GM23338 (cell line): ENCODE data around the gene MYO1A.

Source experiments
- EZH2 ChIP-seq: fragments of 200-600 bp; sonication (generic); IDR thresholded peaks from one replicate; pipeline ENCODE4 v1.8.0; 2017; ENCODE audit warnings: antibody characterized with exemption, mild to moderate bottlenecking, low read depth; ENCODE audit not compliant: unreplicated experiment
- STAT1 ChIP-seq: IDR thresholded peaks from one replicate; pipeline ENCODE4 v1.6.1; 2016; ENCODE audit warnings: antibody characterized with exemption; ENCODE audit not compliant: unreplicated experiment
- TF ChIP-seq, protein P1 (sequence below), 2 experiments: fragments of 200-600 bp in 1 of 2; sonication (generic) in 1 of 2; conservative IDR thresholded peaks; 2 replicates each; pipeline versions ENCODE4 v1.5.1 to v1.6.1; 2016 to 2017; ENCODE audit warnings: antibody characterized with exemption in 2 of 2, low read depth in 2 of 2, mild to moderate bottlenecking in 2 of 2, moderate library complexity in 1 of 2
- TF ChIP-seq, protein P2 (sequence below): IDR thresholded peaks from one replicate; pipeline ENCODE4 v1.6.1; 2018; ENCODE audit warnings: antibody characterized with exemption; ENCODE audit not compliant: unreplicated experiment

DNA sequence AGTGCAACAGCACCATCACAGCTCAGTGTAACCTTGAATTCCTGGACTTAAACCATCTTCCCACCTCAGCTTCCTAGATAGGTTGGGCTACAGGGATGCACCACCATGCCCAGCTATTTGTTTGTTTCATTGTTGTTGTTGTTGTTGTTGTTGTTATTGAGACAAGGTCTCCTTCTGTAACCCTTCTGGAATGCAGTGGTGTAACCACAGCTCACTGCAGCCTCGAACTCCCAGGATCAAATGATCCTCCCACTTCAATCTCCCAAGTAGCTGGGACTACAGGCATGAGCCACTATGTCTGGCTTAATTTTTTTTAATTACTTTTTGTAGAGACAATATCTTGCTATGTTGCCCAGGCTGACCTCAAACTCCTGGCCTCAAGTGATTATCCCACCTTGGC, 29.9 kb upstream of the MYO1A start:
- TF ChIP-seq, protein P1, sequence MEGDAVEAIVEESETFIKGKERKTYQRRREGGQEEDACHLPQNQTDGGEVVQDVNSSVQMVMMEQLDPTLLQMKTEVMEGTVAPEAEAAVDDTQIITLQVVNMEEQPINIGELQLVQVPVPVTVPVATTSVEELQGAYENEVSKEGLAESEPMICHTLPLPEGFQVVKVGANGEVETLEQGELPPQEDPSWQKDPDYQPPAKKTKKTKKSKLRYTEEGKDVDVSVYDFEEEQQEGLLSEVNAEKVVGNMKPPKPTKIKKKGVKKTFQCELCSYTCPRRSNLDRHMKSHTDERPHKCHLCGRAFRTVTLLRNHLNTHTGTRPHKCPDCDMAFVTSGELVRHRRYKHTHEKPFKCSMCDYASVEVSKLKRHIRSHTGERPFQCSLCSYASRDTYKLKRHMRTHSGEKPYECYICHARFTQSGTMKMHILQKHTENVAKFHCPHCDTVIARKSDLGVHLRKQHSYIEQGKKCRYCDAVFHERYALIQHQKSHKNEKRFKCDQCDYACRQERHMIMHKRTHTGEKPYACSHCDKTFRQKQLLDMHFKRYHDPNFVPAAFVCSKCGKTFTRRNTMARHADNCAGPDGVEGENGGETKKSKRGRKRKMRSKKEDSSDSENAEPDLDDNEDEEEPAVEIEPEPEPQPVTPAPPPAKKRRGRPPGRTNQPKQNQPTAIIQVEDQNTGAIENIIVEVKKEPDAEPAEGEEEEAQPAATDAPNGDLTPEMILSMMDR (conservative IDR thresholded peaks at IDR 0.05; ENCODE audit: low read depth in 2 of 2) = no peak
- no peak for TF ChIP-seq EZH2
- TF ChIP-seq, protein P2, sequence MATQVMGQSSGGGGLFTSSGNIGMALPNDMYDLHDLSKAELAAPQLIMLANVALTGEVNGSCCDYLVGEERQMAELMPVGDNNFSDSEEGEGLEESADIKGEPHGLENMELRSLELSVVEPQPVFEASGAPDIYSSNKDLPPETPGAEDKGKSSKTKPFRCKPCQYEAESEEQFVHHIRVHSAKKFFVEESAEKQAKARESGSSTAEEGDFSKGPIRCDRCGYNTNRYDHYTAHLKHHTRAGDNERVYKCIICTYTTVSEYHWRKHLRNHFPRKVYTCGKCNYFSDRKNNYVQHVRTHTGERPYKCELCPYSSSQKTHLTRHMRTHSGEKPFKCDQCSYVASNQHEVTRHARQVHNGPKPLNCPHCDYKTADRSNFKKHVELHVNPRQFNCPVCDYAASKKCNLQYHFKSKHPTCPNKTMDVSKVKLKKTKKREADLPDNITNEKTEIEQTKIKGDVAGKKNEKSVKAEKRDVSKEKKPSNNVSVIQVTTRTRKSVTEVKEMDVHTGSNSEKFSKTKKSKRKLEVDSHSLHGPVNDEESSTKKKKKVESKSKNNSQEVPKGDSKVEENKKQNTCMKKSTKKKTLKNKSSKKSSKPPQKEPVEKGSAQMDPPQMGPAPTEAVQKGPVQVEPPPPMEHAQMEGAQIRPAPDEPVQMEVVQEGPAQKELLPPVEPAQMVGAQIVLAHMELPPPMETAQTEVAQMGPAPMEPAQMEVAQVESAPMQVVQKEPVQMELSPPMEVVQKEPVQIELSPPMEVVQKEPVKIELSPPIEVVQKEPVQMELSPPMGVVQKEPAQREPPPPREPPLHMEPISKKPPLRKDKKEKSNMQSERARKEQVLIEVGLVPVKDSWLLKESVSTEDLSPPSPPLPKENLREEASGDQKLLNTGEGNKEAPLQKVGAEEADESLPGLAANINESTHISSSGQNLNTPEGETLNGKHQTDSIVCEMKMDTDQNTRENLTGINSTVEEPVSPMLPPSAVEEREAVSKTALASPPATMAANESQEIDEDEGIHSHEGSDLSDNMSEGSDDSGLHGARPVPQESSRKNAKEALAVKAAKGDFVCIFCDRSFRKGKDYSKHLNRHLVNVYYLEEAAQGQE = no peak
- no peak for TF ChIP-seq STAT1
